Activated CD8-positive, alpha-beta memory T cell treated with anti-CD3 and anti-CD28 coated beads for 1 hour (primary cell): Measurements from ENCODE around the gene MAN2B2.

ENCODE experiments used
- DNase-seq, 2 donors: peaks; one replicate each; pipeline ENCODE4 v3.0.0-alpha.2; 2020; ENCODE audit warnings: low read depth in 1 of 2; ENCODE audit errors: extremely low read depth in 1 of 2

Gene MAN2B2

GRCh38 chr4:6566391-6567190 is 8.4 kb upstream of the MAN2B2 start:
- no peak for DNase-seq

- no peak for DNase-seq
Measured at GRCh38 chr4:6567218-6567617, 7.8 kb upstream of the MAN2B2 start.

GRCh38 chr4:6568148-6568547 is 6.8 kb upstream of the MAN2B2 start:
- no peak for DNase-seq

GRCh38 chr4:6568689-6569332 is 6.2 kb upstream of the MAN2B2 start:
- no peak for DNase-seq

- no peak for DNase-seq
Measured at GRCh38 chr4:6571608-6572007, 3.4 kb upstream of the MAN2B2 start.

GRCh38 chr4:6573551-6573950 is 1.4 kb upstream of the MAN2B2 start:
- DNase-seq = no peak

- no peak for DNase-seq
Measured at GRCh38 chr4:6573986-6574746, 823 bp upstream of the MAN2B2 start.

GRCh38 chr4:6575503-6576240 is 683 bp downstream of the MAN2B2 start:
- DNase-seq = no peak

GRCh38 chr4:6576512-6576911 is 1.5 kb downstream of the MAN2B2 start:
- DNase-seq = no peak

- DNase-seq = no peak
Measured at GRCh38 chr4:6576932-6577331, 1.9 kb downstream of the MAN2B2 start.

GRCh38 chr4:6577409-6577808 is 2.4 kb downstream of the MAN2B2 start:
- DNase-seq = no peak

- DNase-seq = no peak
Measured at GRCh38 chr4:6578221-6578620, 3.2 kb downstream of the MAN2B2 start.

GRCh38 chr4:6580353-6580752 is 5.4 kb downstream of the MAN2B2 start:
- DNase-seq = no peak

GRCh38 chr4:6581566-6582121 is 6.7 kb downstream of the MAN2B2 start:
- DNase-seq = no peak

GRCh38 chr4:6582889-6583490 is 8.0 kb downstream of the MAN2B2 start:
- no peak for DNase-seq

- DNase-seq = no peak
Measured at GRCh38 chr4:6584865-6585264, 9.9 kb downstream of the MAN2B2 start.

GRCh38 chr4:6586715-6587325 is 11.8 kb downstream of the MAN2B2 start:
- DNase-seq = no peak

GRCh38 chr4:6589444-6589843 is 14.5 kb downstream of the MAN2B2 start:
- DNase-seq = no peak

- DNase-seq = no peak
Measured at GRCh38 chr4:6591313-6591712, 16.3 kb downstream of the MAN2B2 start.

GRCh38 chr4:6591781-6592180 is 16.8 kb downstream of the MAN2B2 start:
- DNase-seq = no peak
